Activated CD4-positive, CD25-positive, alpha-beta regulatory T cell treated with anti-CD3 and anti-CD28 coated beads, Interleukin-2, amount 50 U/mL, for 16 hours (primary cell): ENCODE measurements around the gene ITGB6.

Experiments used
- DNase-seq: peaks from one replicate; pipeline ENCODE4 v3.0.0-alpha.2; 2020; ENCODE audit warnings: low read depth, low spot score

ITGB6 gene

DNA sequence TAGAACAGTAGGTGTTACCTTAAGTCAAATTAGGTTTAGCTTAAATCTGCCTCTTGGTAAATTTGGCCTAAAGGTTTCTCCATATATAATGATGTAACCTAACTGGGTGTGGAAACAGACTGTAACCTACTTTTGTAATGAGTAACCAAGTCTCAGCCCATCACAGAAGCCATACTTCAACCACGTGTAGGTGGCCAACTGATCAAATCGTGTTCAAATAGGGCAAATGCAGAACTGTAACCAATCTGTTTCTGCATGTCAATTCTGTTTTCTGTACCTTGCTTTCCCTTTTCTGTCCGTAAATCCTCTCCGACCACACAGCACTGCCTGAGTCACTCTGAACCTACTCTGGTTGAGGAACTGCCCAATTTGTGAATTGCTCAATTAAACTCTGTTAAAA is 103.7 kb downstream of the ITGB6 start:
- no peak for DNase-seq

DNA sequence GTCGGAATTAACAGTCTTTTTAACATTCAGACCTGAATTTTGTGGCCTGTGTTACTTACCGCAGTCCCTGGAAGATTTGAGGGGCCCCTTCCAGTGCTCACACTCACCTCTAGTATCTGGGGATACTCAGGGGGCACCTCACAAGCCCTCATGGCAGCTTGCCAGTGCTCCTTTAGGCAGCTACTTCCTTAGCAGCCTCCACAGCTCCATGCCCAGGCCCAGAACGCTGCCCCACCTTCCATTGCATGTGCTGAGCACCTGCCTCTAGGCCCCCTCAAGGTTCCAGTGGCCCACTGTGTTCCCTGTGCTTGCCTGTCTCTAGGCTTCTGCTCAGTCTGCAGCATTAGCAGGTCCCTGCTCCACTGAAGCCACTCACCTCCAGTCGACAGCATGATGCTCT is 107.6 kb downstream of the ITGB6 start:
- DNase-seq, result no peak

DNA sequence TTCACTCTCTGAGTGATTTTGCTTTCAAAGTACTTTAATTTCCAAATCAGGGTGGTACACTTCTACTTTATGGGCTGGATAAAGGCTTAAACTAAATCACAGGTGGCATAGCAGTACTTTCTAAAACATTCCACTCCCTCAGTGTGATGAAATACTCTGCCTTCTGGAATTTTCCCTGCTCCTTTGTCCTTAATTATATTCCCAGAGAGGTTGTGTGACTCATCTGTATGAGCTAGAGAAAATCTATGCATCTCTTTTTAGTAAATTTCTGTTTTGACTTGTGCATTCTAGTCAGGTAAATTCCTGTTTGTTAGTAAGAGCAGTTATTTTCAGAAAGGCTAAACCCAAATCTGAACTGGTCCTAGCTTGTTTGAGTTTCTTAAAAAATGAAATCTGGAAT is 108.7 kb downstream of the ITGB6 start:
- DNase-seq, result no peak

DNA sequence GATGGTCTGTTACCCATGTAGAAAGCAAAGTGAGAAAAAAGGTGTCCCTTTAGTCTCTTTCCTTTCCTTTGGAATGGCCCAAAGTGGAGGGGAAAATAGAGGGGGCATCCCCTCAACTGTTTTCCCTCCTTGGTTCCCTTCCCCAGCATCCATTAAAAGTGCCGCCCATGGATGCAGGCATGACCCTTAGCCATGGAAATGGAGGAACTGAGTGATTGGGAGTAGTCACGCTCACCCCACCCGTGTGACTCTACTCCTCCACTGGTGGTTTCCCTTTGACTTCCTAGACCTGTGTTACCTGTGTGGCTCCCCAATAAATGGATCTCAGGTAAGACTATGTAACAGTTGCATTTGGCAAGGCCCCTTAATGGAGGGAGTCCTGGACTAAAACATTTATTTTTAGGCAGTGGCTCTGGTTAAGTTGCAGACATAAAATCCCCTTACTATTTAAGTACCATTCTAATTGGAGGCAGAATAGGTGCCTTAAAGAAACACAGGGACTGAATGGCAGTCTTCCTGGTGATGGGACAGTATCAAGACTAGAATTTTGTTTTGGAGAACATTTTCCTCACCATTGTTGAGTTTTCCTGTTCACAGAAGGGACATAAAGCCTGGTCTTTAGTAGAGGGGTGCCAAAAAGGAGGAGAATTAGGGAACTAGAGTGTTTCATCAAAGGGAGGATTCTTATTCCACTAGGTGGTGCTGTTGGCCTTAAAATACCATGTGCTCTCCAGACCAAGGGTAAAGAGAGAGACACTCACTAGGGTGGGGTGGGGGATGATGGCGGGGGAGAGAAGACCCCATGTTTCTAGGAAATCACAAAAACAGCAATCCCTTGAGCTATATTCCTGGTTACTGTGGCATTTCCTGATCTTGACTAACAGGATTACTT is 112.0 kb downstream of the ITGB6 start:
- DNase-seq, result no peak

DNA sequence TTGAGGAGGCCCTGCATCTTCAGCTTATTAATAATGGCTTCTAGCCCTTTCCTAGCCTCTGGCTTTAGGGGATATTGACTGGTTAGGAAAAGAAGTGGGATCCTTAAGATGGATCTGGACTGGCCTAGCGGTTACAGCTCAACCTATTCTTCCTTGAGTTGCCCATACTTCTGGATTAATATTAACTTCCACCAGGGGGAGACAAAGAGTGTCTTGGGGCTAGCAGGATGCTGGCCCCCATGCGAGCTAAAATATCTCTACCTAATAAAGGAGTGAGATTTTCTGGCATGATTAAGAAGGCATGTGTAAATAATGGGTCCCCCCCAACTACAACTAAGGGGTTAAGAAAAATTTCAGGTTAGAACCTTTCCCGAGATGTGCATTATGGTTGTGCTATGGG is 114.4 kb downstream of the ITGB6 start:
- DNase-seq, result no peak

DNA sequence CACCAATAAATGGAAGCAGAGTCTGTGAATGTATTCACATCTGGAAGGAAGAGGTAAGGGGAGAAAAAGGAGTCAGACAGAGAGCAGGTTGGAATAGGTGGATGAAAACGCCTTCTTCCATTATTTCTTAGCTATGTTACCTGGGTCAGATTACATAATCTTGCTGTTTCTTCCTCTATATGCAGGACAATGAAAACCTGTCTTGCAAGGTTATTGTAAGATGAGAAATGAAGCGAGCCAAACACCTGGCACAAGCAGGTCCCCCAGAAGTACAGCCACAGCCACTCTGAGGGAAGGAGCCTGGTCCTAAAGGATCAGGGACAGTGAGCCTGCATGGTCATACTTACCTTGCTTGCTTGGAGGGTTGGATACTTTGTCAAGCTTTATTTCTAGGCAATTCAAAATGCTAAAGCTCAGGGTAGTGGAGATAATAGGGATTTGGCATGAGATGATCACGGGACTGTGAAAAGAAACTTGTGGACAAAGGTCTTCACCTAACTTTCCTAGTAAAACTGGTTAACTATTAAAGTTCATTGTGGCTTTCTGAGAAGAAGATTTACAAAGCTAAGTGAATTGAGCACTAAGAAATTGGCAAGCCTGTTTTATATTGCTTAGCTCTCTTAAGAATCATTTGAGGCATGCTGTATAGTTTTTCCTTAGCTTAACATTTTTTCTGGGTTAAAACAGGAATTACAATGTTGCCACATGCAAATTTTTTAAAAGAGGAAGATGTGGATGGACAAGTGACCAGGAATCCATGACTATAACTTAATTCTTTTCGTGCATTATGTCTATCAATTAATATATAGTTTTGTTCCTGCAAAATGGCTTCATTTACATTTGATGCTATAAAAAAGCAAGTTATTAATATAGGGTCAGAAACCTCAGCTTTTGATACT is 121.9 kb downstream of the ITGB6 start:
- DNase-seq, result no peak

DNA sequence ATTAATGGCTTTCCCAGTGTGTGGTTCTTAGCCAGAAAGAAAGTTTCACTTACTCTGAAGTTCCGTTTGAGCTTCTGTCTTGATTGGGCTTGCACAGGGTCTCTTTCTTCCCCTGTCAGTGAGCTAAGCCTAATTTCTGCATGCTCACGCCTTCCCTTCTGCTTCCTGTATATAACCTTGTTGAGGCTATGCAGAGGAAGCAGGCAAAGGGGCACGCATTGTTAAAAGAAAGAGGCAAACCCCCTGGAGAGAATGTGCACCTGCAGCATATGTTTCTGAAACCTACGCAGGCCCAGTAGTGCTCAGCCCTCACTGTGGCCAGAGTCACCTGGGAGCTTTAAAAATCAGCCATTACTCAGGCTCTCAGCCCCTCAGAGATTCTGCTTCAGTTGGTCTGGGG is 123.2 kb downstream of the ITGB6 start:
- DNase-seq, result no peak

DNA sequence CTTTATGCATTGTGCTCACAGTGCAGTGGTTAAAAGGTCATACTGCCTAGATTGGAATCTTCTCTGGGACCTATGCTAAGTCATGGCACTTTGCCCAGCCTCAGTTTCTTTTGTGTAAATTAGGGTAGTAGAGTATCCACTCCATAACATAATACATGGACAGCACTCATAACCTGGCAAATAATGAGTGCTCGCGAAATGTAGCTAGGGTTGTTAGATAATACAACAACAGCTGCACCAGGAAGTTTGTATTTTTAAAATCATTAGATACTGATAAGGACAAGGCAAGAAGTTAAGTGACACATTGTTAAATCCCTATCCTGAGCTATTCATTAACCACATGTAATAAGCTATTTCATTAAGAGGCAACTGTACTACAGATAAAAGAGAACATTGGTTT is 123.8 kb downstream of the ITGB6 start:
- DNase-seq, result no peak

DNA sequence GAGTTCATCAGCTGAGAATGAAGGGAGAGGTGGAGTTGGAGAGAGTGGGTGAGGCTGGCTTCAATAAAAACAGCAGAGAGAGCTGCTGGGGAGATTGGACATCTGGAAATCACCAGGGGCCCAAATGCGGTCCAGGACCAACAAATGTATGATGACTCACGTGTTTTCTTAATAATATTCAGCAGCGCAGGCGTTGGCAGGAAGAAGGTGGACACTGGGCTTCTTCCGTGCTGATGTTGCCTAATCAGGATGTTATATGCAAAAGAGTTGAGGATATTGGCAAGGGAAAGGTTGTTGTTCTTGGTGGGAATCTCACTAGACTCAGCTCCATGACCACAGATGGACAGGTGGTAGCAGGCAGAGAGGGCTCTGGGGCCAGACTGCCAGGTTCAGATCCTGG is 124.9 kb downstream of the ITGB6 start:
- DNase-seq, result no peak

DNA sequence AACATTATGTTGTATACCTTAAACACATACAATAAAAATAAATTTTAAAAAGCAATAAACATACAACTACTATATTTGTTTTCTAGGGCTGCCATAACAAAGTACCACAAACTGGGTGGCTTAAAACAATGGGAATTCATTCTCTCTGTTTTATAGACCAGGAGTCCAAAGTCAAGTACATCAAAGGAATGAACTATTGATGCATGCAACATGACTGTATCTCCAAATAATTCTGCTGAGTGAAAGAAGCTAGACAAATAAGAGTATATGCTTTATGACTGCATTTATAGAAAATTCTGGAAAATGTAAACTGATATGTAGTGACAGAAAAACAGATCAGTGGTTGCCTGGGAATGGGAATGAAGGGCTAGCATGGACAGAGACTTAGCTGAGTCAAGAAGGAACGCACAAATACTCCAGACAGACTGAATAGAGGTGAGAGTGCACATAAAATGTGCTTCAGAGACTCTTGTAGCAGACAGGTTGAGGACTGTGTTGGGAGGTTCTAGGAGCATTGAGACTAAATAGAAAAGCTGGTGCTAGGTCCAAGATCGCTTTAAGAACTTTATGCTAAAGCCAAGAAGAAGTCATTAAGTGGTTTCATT is 126.7 kb downstream of the ITGB6 start:
- DNase-seq, result no peak

DNA sequence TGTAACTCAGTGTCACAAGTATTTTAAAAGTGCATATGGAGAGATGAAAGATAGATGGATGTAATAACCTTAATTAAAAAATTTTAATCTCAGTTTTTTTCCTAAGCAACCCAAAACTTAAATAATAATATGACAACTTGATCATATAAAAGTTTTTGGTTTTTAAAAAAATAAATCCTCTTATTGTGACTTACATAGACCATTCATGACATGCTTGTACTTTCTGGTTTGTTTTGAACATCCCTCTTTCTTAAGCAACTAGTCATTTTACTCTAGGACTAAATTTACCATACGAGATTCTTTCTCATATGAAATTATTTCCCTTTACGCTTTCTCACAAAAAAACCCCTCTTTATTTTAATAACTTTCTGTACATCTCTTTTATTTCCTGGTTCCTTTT is 131.2 kb downstream of the ITGB6 start:
- DNase-seq, result no peak

DNA sequence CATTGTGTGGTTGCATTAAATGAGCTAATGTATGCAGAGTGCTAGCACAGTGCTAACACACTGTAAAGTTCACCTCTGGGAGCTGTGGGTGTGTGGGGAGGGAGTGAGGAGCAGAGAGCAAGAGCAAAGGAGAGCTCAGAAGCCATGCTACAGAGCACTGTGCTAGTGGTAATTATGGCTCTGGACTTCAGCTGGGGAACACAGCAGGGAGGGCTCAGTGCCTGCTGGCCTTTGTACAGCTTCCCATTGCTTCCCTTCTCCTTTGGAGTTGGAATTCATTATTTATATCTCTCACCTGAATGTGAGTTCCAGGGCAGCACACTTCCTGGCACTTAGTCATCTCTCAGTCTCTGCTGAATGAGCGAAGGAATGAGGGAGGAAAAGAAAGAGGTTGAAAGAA is 135.2 kb downstream of the ITGB6 start:
- no peak for DNase-seq

DNA sequence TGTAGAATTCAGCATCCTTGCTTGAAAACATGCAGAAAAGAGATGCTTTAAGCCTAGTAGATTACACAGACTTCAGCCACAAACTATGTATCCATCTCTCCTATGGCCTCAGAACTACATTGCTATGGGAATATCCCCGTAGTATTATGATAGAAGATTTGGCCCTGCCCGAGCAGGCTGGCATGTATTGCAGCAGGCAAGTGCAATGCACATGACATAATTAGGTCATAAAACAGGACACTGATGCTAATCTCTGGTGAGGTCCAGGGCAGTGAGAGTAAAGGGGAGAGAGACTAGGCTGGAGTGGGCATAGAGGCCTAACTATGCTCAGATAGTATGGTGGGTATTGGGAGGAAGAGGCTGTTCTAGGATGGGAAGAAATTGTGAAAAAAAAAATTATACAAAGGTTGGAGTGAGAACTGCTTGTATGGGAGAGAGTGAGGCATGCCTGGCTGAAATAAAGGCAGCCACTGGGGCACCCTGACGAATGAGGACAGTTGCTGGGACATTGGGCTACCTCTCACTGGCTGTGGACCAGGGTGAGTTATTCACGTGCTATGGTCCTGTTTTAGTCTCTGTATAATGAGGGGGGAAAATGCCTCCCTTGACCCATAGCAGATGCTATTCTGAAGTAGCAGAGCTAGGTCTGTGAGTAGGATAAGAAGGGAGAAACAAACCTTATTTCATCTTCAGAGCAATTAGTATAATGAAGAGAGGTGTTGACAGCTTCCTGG is 136.0 kb downstream of the ITGB6 start:
- DNase-seq, result no peak

DNA sequence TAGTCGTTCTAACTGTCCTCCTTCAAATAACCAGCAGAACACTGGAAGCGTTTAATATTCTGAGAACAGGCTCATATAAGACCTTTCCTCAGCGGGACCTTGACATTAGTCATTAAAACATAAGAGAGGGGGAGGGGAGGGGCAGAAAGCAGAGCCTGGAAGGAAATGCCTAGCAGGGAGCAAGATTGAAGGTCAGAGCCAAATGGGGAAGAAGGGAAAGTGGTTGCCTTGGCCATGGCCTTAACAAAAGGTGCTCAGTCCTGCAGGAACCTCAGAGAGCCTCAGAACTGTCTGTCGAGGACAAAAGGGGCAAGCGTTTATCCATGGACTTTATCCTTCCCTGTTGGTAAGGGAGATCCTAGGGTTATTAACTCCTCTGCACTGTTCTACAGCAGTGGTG is 136.8 kb downstream of the ITGB6 start:
- no peak for DNase-seq

DNA sequence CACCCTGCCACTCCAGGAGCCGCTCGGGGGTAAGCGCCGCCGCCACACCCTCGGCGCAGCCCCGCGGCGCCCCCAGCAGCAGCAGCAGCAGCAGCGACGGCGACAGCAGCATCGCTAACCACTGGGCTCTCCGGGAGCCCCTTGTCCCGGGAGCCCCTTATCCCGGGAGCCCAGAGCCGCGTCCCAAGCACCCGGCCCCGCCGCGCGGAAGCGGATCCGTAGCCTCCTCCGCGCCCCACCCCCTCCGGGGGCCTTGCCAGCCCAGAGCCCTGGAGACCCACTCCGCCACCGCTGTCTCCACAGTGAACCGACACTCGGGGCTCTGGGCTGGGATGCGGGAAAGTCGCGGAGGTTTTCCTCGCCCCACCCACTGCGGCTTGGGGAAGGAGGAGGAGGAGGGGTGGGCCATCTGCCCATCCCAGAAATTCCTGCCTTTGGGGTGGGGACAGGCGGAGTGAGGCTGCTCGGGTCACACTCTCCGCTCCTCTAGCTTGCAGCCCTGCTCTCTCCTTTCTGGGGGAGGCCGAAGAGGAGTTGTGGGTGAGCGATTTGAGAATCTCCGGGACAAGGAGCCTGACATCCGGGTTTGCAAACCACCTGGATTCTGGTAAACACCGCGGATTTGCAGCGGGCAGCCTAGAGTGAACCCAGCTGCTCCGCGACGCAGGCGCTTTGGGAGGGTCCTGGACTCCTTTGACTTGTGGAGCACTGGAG is 137.6 kb downstream of the ITGB6 start, which contains the start of gene PLA2R1:
Gene PLA2R1 (minus strand): TSS at position 324 of the 714 bp plus-strand sequence. CDS start 212 bp downstream, at position 112.
- DNase-seq, result no peak

DNA sequence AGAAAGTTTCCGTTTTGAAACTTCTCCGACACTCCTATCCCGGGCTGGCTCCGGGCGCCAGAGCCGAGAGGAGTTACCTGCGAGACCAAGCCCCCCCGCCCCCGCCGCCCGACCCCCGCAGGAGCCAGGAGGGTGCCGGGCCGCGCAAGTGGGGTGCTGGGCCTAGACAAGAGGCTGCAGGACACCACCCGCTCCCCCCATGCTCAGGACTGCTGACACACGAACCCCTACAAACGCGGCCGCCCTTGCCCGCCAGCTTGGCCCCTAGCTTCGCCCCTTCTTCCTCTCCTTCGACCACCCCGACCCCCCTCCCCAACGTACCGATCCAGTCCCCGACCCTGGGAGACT is 138.2 kb downstream of the ITGB6 start:
- no peak for DNase-seq

DNA sequence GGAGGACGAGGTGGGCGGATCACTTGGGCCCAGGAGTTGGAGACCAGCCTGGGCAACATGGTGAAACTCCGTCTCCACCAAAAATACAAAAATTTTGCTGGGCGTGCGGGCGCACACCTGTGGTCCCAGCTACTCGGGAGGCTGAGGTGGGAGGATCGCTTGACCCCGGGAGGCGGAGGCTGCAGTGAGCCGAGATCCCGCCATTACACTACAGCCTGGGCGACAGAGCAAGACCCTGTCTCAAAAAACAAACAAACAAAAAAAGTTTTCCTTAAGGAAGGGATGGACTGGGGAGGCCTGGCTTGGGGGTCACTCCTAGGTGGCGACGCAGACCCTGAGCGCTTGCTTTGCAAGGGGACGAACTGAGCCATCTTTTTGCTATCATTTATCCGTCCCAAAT is 138.5 kb downstream of the ITGB6 start:
- DNase-seq, result no peak

DNA sequence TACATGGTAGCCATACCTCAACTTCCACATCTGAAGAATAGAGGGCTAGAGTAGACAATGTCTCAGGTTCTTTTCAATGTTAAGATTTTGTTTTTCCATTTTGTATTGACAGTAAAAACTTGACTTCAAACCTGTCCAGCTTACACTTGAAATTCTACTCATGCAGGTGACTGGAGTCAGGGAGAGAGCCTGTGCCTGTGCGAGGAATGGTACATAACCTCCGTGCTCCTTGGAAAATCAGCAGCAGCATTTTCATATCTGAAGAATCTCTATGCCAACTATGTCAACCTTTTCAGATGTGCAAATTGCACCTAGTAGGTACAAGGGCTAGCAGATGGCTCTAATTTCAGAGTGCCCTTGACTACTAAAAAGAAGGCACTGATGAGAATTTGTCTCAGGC is 139.8 kb downstream of the ITGB6 start:
- no peak for DNase-seq

DNA sequence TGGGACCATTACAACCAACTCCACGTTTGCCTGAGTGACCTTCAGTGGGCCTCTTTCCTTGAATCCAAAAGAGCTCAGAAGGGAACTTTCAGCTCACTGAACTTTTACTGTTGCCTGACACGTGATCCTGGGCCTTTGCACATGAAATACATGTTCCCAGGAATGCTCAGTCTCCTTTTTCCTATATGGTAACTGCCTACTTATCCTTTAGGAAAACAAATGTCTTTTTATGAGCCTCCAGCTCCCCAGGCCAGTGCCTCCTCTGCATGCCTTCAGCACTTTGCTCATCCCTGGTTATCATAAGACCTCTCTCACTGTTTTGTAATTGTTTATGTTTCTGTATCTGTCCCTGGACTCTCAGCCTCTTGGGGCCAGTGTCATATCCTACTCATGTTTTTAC is 142.7 kb downstream of the ITGB6 start:
- DNase-seq, result no peak

DNA sequence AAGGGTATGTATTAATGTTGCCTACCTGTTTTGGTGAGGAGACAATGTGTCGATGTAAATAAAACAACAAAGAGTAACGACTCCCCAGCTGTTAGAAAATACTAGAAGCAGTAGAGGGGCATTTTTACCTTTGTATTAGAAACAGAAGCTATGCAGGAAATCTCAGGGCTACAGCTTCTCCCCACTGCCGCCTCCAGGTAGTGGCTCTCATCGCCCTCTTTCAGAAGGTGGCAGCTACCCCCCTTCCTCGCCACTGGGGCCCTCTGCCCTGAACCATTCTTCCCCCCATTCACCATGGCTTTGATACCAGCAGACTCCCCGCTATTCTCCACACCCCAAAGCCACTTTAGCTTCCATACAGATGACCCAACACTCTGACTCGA is 144.4 kb downstream of the ITGB6 start:
- DNase-seq, result no peak
